Upper lobe of right lung (tissue), 1 donor: Measurements from ENCODE around the gene PRXL2B. TPM values are rescaled to one million over a fixed set of nuclear protein-coding genes. Genes with fewer than 3 reads are reported as not detected.

Experiments used
- ATAC-seq: fragments of 200-7000 bp; cut with Tn5 transposase; one replicate; pipeline ENCODE4 v1.9.1; 2020; ENCODE audit warnings: mild to moderate bottlenecking, moderate library complexity
- DNase-seq: peaks from one replicate; pipeline ENCODE4 v3.0.0-alpha.2; 2020
- H3K27ac ChIP-seq: fragments of 200-600 bp; one replicate; pipeline ENCODE4 v1.8.0; 2022
- H3K27me3 ChIP-seq: fragments of 200-600 bp; one replicate; pipeline ENCODE4 v1.8.0; 2022; ENCODE audit warnings: mild to moderate bottlenecking
- H3K36me3 ChIP-seq: fragments of 200-600 bp; one replicate; pipeline ENCODE4 v1.8.0; 2022
- H3K4me1 ChIP-seq: fragments of 200-600 bp; one replicate; pipeline ENCODE4 v1.8.0; 2022
- H3K4me3 ChIP-seq: fragments of 200-600 bp; one replicate; pipeline ENCODE4 v1.8.0; 2022; ENCODE audit warnings: mild to moderate bottlenecking
- H3K9me3 ChIP-seq: fragments of 200-600 bp; one replicate; pipeline ENCODE4 v1.8.0; 2022
- CTCF ChIP-seq: fragments of 200-600 bp; IDR thresholded peaks from one replicate; pipeline ENCODE4 v1.8.0; 2022; ENCODE audit warnings: antibody characterized with exemption
- intact Hi-C: fragments of 100-400 bp; cut with DNase I; formaldehyde crosslinking; loops from one replicate; pipeline ENCODE4 v1.11.0; 2022
- total RNA-seq: library from RNA; stranded (reverse); fragmentation: NEBNext Ultra II Directional; extraction: Animal tissue kit (Norgen Biotek cat#: 25700); gene quantifications from one replicate; pipeline ENCODE4 v1.2.1, GENCODE V29; 2021
- donor health status: DM: no; HTN: yes; CAD: no; lungs with severe emphysema.

Gene PRXL2B
- total RNA-seq, 1 donor from 2014 or later = 25.9 TPM

DNA sequence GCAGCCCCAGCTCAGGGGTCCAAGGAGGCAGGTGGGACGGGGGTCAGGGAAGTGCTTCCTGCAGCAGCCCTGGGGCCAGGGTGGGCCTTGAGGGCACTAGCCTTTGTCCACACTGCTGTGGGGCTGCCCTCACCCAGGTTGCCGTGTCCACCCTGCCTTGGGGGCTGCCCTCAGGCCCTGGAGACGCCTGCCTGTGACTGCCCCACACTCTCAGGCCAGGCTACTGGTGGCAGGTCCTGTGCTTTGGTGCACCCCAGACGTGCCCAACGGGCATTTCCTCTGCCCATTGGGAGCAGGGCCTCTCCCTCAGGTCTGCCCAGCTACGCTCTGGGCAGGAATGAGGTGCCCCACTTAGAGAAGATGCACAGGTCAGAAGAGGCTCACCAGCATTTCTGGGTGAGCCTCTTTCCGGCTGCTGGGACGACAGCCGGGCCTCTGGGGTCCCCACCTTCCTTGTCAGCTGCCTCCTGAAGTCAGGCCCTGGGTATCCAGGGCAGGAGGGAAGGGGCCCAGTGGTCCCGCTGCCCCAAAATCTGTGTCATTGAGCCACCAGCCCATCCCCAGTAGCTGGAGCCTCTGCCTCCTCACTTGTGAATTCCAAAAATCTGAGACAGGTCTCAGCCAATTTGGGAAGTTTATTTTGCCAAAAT is 48.9 kb downstream of the PRXL2B start:
- Histone ChIP-seq H3K36me3 (no peaks in the 10 kb centered on the region), H3K4me3 (no peak overlapping the region), H3K27ac (no peak overlapping the region), H3K4me1 (no peaks in the 10 kb centered on the region), H3K9me3 (no peaks in the 10 kb centered on the region), H3K27me3 (peaks cover 20% of the 10 kb centered on the region)
- ATAC-seq = no peak
- no peak for TF ChIP-seq CTCF
- peak; percentile 53 for DNase-seq
- intact Hi-C loops = no loop called here

GRCh38 chr1:2636733-2637132 is 50.2 kb downstream of the PRXL2B start:
- intact Hi-C loops = no loop called here
- ATAC-seq = no peak
- Histone ChIP-seq H3K9me3 (no peaks in the 10 kb centered on the region), H3K27me3 (peaks cover 20% of the 10 kb centered on the region), H3K36me3 (no peaks in the 10 kb centered on the region), H3K4me1 (peaks cover under 1% of the 10 kb centered on the region), H3K27ac (no peak overlapping the region), H3K4me3 (no peak overlapping the region)
- TF ChIP-seq CTCF = no peak
- DNase-seq = peak; percentile 44

DNA sequence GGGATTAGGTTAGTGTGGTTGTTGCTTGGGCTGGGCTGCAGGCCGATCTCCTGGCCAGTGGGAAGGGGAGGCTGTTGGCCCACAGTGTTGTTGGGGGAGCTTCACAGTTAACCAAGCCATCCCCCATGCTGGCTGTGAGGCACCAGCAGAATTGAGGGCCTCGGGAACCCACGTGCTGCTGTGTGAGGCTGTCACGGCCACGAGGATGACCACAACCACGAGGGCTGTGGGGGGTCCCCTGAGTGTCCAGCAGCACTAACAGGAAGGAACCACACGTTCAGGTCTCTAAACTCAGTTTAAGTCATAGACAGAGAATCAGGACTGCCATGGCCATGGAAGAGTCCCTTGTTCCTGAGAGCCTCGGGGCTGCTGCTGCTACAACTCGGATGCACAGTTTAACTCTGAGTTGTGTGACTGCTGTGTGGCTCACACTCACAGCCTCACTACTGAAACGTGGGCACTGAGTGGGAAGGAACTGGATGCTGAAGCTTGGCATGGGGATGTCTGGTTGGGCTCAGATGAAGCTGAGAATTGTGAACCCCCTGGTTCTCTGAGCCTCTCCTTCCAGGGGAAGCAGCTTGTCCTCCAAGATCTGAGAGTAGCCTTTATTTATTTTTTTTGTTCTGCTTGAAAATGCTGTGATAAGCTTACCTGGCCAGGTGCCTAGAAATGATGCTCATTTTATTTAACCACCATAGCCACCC is 51.0 kb downstream of the PRXL2B start:
- DNase-seq (peak; percentile 46), ATAC-seq (no peak)
- Histone ChIP-seq H3K4me3 (no peak overlapping the region), H3K9me3 (no peaks in the 10 kb centered on the region), H3K27ac (no peak overlapping the region), H3K36me3 (no peaks in the 10 kb centered on the region), H3K4me1 (peaks cover 7% of the 10 kb centered on the region), H3K27me3 (peaks cover 18% of the 10 kb centered on the region)
- no peak for TF ChIP-seq CTCF
- intact Hi-C loops = no loop called here

GRCh38 chr1:2638466-2639115 is 52.0 kb downstream of the PRXL2B start:
- H3K9me3 ChIP-seq = no peaks in the 10 kb centered on the region
- peaks cover 10% of the 10 kb centered on the region for H3K4me1 ChIP-seq
- intact Hi-C loops = no loop called here
- peak; percentile 49 for DNase-seq
- H3K27me3 ChIP-seq = peaks cover 12% of the 10 kb centered on the region
- H3K27ac ChIP-seq = no peak overlapping the region
- no peak for ATAC-seq
- TF ChIP-seq CTCF = no peak
- H3K4me3 ChIP-seq = no peak overlapping the region
- no peaks in the 10 kb centered on the region for H3K36me3 ChIP-seq

DNA sequence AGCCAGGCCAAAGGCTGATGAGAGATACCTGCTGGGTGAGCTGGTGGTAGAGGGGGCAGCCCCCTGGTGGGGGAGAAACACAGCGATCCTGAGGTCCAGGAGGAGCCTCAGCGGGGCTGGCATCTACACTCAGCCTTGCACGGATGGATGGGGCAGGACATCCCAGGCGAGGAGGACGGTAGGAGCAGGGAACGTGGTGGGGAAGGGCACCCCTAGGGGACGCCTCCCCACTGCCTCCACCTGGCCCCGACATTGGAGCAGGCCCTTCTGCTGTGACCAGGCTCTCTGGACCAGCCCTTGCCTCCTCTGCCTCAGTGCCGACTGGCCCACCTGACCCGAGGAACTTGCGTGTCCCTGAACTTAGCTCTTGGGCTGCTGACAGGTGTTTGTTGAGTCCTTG is 52.6 kb downstream of the PRXL2B start:
- intact Hi-C loops = no loop called here
- peak; percentile 40 for DNase-seq

More for the DNA sequence above, 52.6 kb downstream of the PRXL2B start:
- TF ChIP-seq CTCF = no peak
- no peaks in the 10 kb centered on the region for H3K36me3 ChIP-seq
- H3K9me3 ChIP-seq = no peaks in the 10 kb centered on the region
- peaks cover 5% of the 10 kb centered on the region for H3K27me3 ChIP-seq
- ATAC-seq = no peak
- H3K27ac ChIP-seq = no peak overlapping the region
- H3K4me3 ChIP-seq = no peak overlapping the region
- H3K4me1 ChIP-seq = peaks cover 11% of the 10 kb centered on the region
